ENCODE results near the gene TMA16. TPM values are rescaled to one million over a fixed set of nuclear protein-coding genes. Genes with fewer than 3 reads are reported as not detected.
"Not testable (repeated sequence)": the region's sequence is repeated elsewhere in the genome, so short reads cannot be mapped to it uniquely, and the experiment has no call there.

TMA16 gene
- 21.0 and 21.1 TPM in 2 replicates for total RNA-seq
- polyA plus RNA-seq = 21.5 and 28.4 TPM in 2 replicates
- 37.2 and 37.8 TPM in 2 replicates for polyA plus RNA-seq (2012)
- polyA minus RNA-seq (ENCODE audit: low replicate concordance) = 1.6 TPM in 1 of 2 replicates, not detected in the other

DNA sequence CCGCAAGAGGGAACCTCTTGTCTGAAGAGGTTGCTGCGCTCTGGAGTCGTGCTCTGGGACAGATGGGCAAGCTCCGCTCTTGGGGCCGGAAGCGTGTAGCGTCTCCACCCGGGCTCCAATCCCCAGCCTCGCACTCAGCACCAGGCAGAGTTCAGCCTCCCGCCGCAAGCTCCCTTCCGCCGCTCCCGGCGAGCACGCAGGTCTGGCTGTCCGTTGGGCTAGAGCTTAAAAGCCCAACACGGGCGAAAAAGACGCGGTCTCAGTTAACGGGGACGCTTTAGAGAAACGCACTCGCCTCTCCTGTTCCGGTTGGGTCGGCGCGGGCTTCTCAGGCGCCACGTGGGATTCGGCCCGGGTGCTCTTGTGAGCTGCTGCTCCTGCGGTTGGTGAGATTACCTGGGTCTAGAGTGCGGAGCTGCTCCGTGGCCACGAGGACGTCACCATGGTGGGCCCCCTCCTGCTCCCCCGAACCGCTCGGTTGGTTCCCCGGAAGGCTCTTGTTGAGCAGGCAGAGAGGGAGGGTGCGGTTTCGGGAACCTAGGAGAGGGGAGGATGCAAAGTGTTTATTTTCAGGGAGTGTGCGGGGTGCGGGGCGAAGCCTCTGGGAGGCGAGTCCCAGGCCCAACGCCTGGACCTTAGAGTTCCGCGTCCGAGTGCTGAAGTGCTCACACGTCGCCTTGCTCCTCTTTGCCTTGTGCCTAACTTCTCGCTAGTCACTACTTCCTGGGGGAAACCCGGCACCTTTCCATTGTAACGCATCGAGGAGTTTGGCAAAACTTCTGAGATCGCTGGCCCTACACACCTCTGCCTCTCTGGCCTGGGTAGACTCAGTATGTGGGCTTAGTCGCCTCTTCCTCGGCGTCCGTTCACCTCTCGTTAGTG is at the start of gene TMA16:
TSS of gene TMA16 (plus strand) at position 331 of the 882 bp plus-strand sequence. CDS start at position 443, 112 bp downstream.
- Histone ChIP-seq H3K79me2 (ENCODE audit: control insufficient read depth, insufficient read depth, low read length) (peaks cover 44% of the 10 kb centered on the region), H3K9me3 (ENCODE audit: control insufficient read depth, insufficient read depth, low read depth, low read length) (no peaks in the 10 kb centered on the region), H3K4me3 (replicated peaks in 1 of 4; ENCODE audit: control extremely low read depth in 1 of 4, insufficient read depth in 1 of 4, low read depth in 3 of 4, low read length in 4 of 4) (peak within 1 kb of the TSS; percentile 79 to 99 (median 97)), H2AFZ (ENCODE audit: low read length) (peak within 1 kb of the TSS; percentile 96), H3K4me2 (ENCODE audit: extremely low read depth, insufficient read depth, low read length) (peak within 1 kb of the TSS; percentile 84), H3K27ac (ENCODE audit: insufficient read depth, low read length) (peak within 1 kb of the TSS; percentile 92), H3K27me3 (ENCODE audit: control insufficient read depth, insufficient read depth, low read length) (no peaks in the 10 kb centered on the region), H3K36me3 (ENCODE audit: control insufficient read depth, insufficient read depth, low read length) (no peaks in the 10 kb centered on the region), H4K20me1 (ENCODE audit: control insufficient read depth, extremely low read depth, insufficient read depth, low read length) (no peaks in the 10 kb centered on the region), H3K4me1 (ENCODE audit: control insufficient read depth, extremely low read depth, insufficient read depth, low read length) (no peaks in the 10 kb centered on the region), H3K9ac (ENCODE audit: insufficient read depth, low read length) (peak within 1 kb of the TSS; percentile 92)
- TF ChIP-seq, protein P1, sequence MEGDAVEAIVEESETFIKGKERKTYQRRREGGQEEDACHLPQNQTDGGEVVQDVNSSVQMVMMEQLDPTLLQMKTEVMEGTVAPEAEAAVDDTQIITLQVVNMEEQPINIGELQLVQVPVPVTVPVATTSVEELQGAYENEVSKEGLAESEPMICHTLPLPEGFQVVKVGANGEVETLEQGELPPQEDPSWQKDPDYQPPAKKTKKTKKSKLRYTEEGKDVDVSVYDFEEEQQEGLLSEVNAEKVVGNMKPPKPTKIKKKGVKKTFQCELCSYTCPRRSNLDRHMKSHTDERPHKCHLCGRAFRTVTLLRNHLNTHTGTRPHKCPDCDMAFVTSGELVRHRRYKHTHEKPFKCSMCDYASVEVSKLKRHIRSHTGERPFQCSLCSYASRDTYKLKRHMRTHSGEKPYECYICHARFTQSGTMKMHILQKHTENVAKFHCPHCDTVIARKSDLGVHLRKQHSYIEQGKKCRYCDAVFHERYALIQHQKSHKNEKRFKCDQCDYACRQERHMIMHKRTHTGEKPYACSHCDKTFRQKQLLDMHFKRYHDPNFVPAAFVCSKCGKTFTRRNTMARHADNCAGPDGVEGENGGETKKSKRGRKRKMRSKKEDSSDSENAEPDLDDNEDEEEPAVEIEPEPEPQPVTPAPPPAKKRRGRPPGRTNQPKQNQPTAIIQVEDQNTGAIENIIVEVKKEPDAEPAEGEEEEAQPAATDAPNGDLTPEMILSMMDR (conservative IDR thresholded peaks at IDR 0.05 in 1 of 2, IDR thresholded peaks at IDR 0.05 in 1 of 2; ENCODE audit: low read depth in 1 of 2, low read length in 2 of 2) = no peak
- TF ChIP-seq EZH2 (IDR thresholded peaks at IDR 0.05; ENCODE audit: low read length, missing control alignments) = no peak
- DNase-seq (ENCODE audit: low read depth in 2 of 2) = peak; percentile 95

DNA sequence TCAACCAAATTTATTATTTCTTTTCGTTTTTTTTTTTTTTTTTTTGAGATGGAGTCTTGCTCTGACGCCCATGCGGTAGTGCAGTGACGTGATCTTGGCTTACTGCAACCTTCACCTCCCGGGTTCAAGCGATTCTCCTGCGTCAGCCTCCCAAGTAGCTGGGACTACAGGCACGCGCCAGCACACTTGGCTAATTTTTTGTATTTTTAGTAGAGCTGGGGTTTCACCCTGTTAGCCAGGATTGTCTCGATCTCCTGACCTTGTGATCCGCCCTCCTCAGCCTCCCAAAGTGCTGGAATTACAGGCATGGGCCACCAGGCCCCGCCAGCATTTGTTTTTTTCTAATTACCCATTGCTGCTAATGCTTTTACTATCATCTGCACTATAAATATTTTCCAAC is 47.5 kb upstream of the TMA16 start:
- H4K20me1 ChIP-seq (ENCODE audit: control insufficient read depth, extremely low read depth, insufficient read depth, low read length); H3K27me3 ChIP-seq (ENCODE audit: control insufficient read depth, insufficient read depth, low read length); H3K36me3 ChIP-seq (ENCODE audit: control insufficient read depth, insufficient read depth, low read length); H3K4me2 ChIP-seq (ENCODE audit: extremely low read depth, insufficient read depth, low read length); H3K9ac ChIP-seq (ENCODE audit: insufficient read depth, low read length); H3K4me1 ChIP-seq (ENCODE audit: control insufficient read depth, extremely low read depth, insufficient read depth, low read length); H3K9me3 ChIP-seq (ENCODE audit: control insufficient read depth, insufficient read depth, low read depth, low read length); DNase-seq (ENCODE audit: low read depth in 2 of 2); H3K4me3 ChIP-seq (replicated peaks in 1 of 4; ENCODE audit: control extremely low read depth in 1 of 4, insufficient read depth in 1 of 4, low read depth in 3 of 4, low read length in 4 of 4); H3K79me2 ChIP-seq (ENCODE audit: control insufficient read depth, insufficient read depth, low read length); H2AFZ ChIP-seq (ENCODE audit: low read length); H3K27ac ChIP-seq (ENCODE audit: insufficient read depth, low read length): not testable (repeated sequence)

- Histone ChIP-seq H3K36me3 (ENCODE audit: control insufficient read depth, insufficient read depth, low read length) (no peaks in the 10 kb centered on the region), H2AFZ (ENCODE audit: low read length) (no peak overlapping the region), H3K27ac (ENCODE audit: insufficient read depth, low read length) (no peak overlapping the region), H3K27me3 (ENCODE audit: control insufficient read depth, insufficient read depth, low read length) (no peaks in the 10 kb centered on the region), H3K79me2 (ENCODE audit: control insufficient read depth, insufficient read depth, low read length) (no peaks in the 10 kb centered on the region), H3K9me3 (ENCODE audit: control insufficient read depth, insufficient read depth, low read depth, low read length) (no peaks in the 10 kb centered on the region), H3K9ac (ENCODE audit: insufficient read depth, low read length) (no peak overlapping the region), H3K4me2 (ENCODE audit: extremely low read depth, insufficient read depth, low read length) (no peak overlapping the region), H3K4me3 (replicated peaks in 1 of 4; ENCODE audit: control extremely low read depth in 1 of 4, insufficient read depth in 1 of 4, low read depth in 3 of 4, low read length in 4 of 4) (no peak overlapping the region), H3K4me1 (ENCODE audit: control insufficient read depth, extremely low read depth, insufficient read depth, low read length) (no peaks in the 10 kb centered on the region), H4K20me1 (ENCODE audit: control insufficient read depth, extremely low read depth, insufficient read depth, low read length) (no peaks in the 10 kb centered on the region)
- DNase-seq (ENCODE audit: low read depth in 2 of 2) = no peak
- TF ChIP-seq, protein P1 (conservative IDR thresholded peaks at IDR 0.05 in 1 of 2, IDR thresholded peaks at IDR 0.05 in 1 of 2; ENCODE audit: low read depth in 1 of 2, low read length in 2 of 2) = no peak
- TF ChIP-seq EZH2 (IDR thresholded peaks at IDR 0.05; ENCODE audit: low read length, missing control alignments) = no peak
Observed at GRCh38 chr4:163447481-163447880, 47.0 kb upstream of the TMA16 start.
